ACC112 (cell line): Measurements from ENCODE around the gene MAGED2.

Experiments used
- H2AFZ ChIP-seq: fragments of 200-600 bp; sonication (generic); one replicate; pipeline ENCODE4 v1.6.0; 2017; ENCODE audit warnings: antibody characterized with exemption, low read length; ENCODE audit not compliant: unreplicated experiment
- H3K27ac ChIP-seq: fragments of 200-600 bp; sonication (generic); 2 replicates; pipeline ENCODE4 v1.5.1; 2014; ENCODE audit warnings: low read depth, mild to moderate bottlenecking, antibody characterized with exemption, low read length, moderate library complexity
- H3K27me3 ChIP-seq: fragments of 200-600 bp; sonication (generic); 2 replicates; pipeline ENCODE4 v1.6.1; 2014; ENCODE audit warnings: mild to moderate bottlenecking, antibody characterized with exemption, low read length, moderate library complexity, mixed read lengths; ENCODE audit not compliant: insufficient read depth
- H3K36me3 ChIP-seq: fragments of 200-600 bp; sonication (generic); 2 replicates; pipeline ENCODE4 v1.6.1; 2016; ENCODE audit warnings: mild to moderate bottlenecking, antibody characterized with exemption, low read length, moderate library complexity, mixed read lengths; ENCODE audit not compliant: insufficient read depth
- H3K4me1 ChIP-seq: fragments of 200-600 bp; sonication (generic); one replicate; pipeline ENCODE4 v1.6.1; 2016; ENCODE audit warnings: low read length, mixed read lengths; ENCODE audit not compliant: insufficient read depth, unreplicated experiment, control insufficient read depth
- H3K4me3 ChIP-seq: fragments of 200-600 bp; sonication (generic); 2 replicates; pipeline ENCODE4 v1.5.1; 2014; ENCODE audit warnings: mild to moderate bottlenecking, low read depth, low read length
- H3K79me2 ChIP-seq: fragments of 200-600 bp; sonication (generic); one replicate; pipeline ENCODE4 v1.6.0; 2016; ENCODE audit warnings: low read length; ENCODE audit not compliant: control insufficient read depth, unreplicated experiment, insufficient read depth

Gene MAGED2

DNA sequence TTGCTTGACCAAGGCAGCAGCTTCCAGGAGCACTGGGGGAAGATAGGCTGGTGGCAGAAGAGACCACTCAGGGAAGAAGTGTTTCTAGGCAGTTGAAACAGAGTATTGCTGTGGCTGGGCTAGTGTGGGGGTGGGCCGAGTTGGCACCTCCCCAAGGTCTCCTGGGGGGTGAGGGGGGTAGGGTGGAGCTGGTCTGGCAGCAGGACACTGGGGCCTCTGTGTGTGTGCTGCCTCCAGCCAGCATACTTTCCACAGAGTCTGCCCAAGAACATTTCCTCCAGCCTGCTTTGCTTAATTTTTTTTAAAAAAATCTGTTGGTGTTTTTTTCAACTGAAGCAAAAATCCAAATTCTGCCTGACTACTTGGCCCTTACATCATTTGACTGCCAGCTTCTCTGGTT lies 13.5 kb upstream of the MAGED2 start:
- H3K27me3 ChIP-seq, result peaks cover 16% of the 10 kb centered on the region; the same call in 1 of the 2 replicates
- no peak overlapping the region for H3K27ac ChIP-seq
- H3K4me1 ChIP-seq, result no peaks in the 10 kb centered on the region
- H3K4me3 ChIP-seq, result no peak overlapping the region
- no peak overlapping the region for H2AFZ ChIP-seq
- no peaks in the 10 kb centered on the region for H3K79me2 ChIP-seq
- no peaks in the 10 kb centered on the region for H3K36me3 ChIP-seq

DNA sequence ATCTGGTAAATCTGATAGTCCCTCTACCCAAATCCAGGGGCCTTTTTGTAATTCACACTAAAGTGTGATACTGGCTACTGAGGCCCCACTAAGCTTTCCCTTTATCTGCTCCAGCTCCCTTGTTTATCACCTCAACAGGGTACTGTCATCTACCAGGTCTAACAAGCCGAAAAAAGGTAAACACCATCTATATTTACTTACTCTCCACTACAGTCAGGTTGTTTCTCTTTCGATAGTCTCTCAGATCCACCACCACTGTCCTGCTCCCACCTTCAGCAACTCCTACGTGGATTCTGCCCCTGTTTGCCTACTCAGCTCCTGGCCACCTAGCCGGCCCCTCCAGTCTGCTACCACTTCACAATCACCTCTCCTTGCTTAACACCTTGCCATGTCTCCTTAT lies 12.8 kb upstream of the MAGED2 start:
- Histone ChIP-seq H3K27me3 (peaks cover 21% of the 10 kb centered on the region; the same call in 1 of the 2 replicates), H3K36me3 (no peaks in the 10 kb centered on the region), H3K4me3 (no peak overlapping the region), H2AFZ (no peak overlapping the region), H3K79me2 (no peaks in the 10 kb centered on the region), H3K4me1 (no peaks in the 10 kb centered on the region), H3K27ac (no peak overlapping the region)

DNA sequence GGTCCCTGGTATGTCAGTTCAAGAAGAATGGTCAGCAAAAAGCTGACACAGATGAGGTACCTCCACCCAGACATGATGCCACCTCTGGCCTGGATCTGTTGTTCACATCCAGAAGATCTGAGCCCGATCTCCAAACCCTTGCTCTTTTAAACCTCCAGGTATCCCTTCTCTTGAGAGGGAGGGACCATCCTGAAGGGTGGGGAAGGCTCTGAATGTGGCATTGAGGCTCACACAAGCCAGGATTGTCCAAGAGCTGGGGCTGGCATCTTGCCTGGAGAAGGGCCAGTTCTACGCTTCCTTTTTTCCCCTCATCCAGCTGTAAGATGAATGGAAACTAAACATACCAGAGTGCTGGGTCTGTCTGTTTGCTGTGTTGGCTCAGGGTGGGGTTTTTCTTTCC lies 9.4 kb upstream of the MAGED2 start, which contains the start of gene ITIH6:
Gene ITIH6, minus strand, starts transcription at position 119 of the 400 bp plus-strand sequence. Its CDS starts 45 bp downstream, at position 74.
- Histone ChIP-seq H3K4me1 (no peaks in the 10 kb centered on the region), H3K27me3 (peaks cover 19% of the 10 kb centered on the region; the same call in 1 of the 2 replicates), H3K79me2 (no peaks in the 10 kb centered on the region), H3K4me3 (no peak within 1 kb of the TSS), H3K36me3 (no peaks in the 10 kb centered on the region), H2AFZ (no peak within 1 kb of the TSS), H3K27ac (no peak within 1 kb of the TSS)

DNA sequence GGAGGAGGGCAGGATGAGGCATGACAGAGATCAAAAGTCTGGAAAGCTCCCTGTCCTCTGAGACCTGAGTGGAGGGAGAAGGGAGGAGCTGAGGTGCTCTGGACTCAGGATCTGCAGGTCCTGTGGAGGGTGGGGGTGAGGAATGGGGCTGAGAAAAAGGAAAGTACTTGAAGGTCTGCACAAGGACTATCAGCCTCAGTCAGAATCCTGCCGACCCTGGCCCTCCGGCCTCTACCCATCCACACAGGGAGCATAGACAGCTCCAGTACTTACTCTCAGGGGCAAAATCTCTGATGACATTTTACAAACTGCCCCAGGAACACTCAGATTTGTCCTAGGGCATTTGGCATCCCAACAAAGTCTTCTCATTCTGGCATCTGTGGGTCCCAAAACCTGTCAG lies 8.5 kb upstream of the MAGED2 start:
- no peaks in the 10 kb centered on the region for H3K36me3 ChIP-seq
- peaks cover 20% of the 10 kb centered on the region; the same call in 1 of the 2 replicates for H3K27me3 ChIP-seq
- H3K4me3 ChIP-seq, result no peak overlapping the region
- no peak overlapping the region for H3K27ac ChIP-seq
- no peak overlapping the region for H2AFZ ChIP-seq
- no peaks in the 10 kb centered on the region for H3K4me1 ChIP-seq
- H3K79me2 ChIP-seq, result no peaks in the 10 kb centered on the region

DNA sequence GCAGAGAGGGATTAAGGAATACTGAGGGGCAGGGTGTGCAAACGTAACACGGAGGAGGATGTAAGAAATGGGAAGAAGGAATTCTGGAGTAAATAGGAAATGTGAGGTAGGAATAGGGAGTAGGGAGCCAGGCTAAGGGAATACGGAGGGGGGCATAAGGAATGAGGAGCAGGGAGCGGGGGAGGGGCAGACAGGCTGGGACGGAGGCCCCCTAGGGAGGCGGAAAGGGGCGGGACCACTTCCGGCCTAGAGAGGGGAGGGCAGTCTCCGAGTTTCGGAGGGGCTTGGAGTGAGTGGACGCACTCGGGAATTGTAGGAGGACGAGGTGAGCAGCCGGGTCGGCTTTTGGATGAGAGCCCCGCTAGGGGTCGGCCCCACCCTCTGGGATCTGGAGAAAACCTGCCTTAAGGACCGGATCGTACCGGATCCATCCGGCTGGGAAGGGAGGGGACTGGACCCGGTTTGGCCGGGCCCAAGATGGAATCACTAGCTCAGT lies 612 bp downstream of the MAGED2 start:
- H2AFZ ChIP-seq, result peak overlapping the region; percentile 75
- H3K4me3 ChIP-seq, result peak overlapping the region; percentile 78
- peaks cover 7% of the 10 kb centered on the region; the same call in 1 of the 2 replicates for H3K27me3 ChIP-seq
- peaks cover 7% of the 10 kb centered on the region for H3K4me1 ChIP-seq
- peak overlapping the region; percentile 77 for H3K27ac ChIP-seq
- peaks cover 5% of the 10 kb centered on the region; the same call in 1 of the 2 replicates for H3K36me3 ChIP-seq
- H3K79me2 ChIP-seq, result peaks cover 35% of the 10 kb centered on the region

DNA sequence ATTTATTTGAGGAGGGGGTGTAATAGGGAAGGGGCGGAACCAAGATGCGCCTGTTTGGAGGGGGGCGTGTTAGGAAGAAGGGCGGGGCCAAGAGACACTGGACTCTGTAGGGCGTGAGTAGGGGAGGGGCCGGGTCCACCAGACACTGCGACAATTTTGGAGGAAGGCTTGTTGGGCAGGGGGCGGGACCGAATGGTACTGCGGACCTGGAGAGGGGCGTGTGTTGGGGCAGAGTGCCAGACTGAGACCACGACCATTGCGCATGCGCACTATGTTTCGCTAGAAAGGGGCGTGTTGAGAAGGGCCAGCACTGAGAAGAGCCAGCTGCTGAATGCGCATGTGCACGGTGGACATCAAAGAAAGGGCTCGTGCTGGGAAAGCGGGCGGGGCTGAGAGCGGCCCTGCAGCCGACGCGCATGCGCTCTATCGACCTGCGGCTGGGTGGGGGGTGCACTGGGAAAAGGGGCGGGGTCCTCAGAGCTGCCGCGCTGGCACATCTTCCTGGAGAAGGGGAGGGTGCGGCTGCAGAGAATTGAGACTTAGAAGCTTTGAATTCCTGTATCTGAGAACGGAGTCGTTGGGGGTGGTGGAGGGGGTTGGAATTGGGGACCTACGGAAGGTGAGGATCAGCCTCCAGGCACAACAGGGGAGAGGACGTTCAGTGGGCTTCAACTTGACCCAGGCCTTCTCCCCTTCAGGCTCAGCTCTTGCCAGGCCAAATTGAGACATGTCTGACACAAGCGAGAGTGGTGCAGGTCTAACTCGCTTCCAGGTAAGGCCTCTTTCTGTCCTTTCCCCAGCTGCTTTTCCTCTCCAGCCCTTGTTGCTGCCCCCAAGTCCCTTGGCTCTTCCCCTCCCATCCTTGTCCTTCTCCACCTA lies 1.3 kb downstream of the MAGED2 start:
- H3K27ac ChIP-seq, result peak overlapping the region; percentile 77

DNA sequence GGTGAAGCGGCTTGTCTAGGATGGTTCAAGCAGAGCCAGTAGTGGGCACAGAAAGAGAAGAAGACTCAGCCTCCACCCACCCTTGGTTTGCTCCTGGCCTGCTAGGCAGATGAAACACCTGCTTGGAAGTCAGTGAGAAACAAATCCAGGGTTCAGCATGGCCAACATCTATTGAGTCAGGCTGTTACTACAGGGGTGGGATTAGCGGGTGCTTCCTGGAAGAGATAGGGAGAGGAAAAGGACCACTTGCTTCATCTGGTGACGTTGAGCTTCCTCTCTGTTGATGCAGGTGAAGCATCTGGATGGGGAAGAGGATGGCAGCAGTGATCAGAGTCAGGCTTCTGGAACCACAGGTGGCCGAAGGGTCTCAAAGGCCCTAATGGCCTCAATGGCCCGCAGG lies 3.0 kb downstream of the MAGED2 start:
- peaks cover 4% of the 10 kb centered on the region; the same call in 1 of the 2 replicates for H3K27me3 ChIP-seq
- peak overlapping the region; percentile 78 for H3K4me3 ChIP-seq
- peaks cover 7% of the 10 kb centered on the region for H3K4me1 ChIP-seq
- peaks cover 35% of the 10 kb centered on the region for H3K79me2 ChIP-seq
- H3K27ac ChIP-seq, result no peak overlapping the region
- peaks cover 11% of the 10 kb centered on the region; the same call in 1 of the 2 replicates for H3K36me3 ChIP-seq
- no peak overlapping the region for H2AFZ ChIP-seq

More for the DNA sequence above, 1.3 kb downstream of the MAGED2 start:
- Histone ChIP-seq H3K36me3 (peaks cover 9% of the 10 kb centered on the region; the same call in 1 of the 2 replicates), H3K4me1 (peaks cover 7% of the 10 kb centered on the region), H3K27me3 (peaks cover 7% of the 10 kb centered on the region; the same call in 1 of the 2 replicates), H2AFZ (peak overlapping the region; percentile 60), H3K79me2 (peaks cover 35% of the 10 kb centered on the region), H3K4me3 (peak overlapping the region; percentile 78)

DNA sequence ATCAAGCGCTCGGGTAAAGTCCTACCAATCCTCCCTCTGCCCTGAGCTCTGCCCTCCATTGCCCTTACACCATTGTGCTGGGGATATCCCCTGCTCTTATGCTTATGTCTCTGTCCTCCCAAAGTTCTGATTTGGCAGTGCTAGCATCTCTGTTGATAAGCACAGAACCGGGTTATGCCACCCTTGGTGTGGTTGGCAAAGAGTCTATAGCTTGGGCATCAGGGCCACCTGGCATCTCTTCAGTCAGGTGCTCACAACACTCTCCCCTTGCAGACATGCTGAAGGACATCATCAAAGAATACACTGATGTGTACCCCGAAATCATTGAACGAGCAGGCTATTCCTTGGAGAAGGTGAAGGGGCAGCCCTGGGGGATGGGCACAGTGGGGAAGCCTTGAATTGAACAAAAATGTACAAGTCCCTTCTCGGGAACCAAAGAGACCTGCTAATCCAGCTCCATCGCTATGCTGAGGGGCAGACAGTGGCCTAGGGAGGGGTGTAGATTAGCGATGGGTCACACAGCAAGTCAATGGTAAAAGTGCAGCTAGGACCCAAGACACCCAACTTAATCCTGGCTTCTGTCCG lies 3.8 kb downstream of the MAGED2 start:
- Histone ChIP-seq H3K4me3 (peak overlapping the region; percentile 78; the same call in 1 of the 2 replicates), H3K27me3 (no peaks in the 10 kb centered on the region), H3K27ac (no peak overlapping the region), H3K79me2 (peaks cover 35% of the 10 kb centered on the region), H3K4me1 (peaks cover 7% of the 10 kb centered on the region), H3K36me3 (peaks cover 11% of the 10 kb centered on the region; the same call in 1 of the 2 replicates), H2AFZ (no peak overlapping the region)

DNA sequence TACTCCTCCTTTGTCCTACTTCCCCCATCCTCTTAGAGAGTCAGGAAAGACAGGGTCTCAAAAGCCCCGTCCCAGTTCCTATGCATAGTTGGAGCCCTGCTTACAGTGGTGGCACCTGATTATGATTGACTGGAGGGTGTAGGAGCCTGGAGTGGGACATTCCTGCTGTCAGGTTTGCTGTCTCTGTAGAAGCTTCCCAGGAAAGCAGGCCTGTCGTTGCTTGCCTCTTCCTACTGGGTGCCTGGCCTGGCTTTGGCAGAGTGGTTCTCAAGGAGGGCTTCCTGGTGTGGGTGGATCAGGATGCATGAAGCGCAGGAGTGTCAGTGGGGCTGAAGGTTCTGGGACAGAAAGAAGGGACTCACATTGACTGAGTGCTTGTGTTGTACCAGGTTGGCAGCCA lies 4.8 kb downstream of the MAGED2 start:
- Histone ChIP-seq H3K79me2 (peaks cover 35% of the 10 kb centered on the region), H2AFZ (no peak overlapping the region), H3K4me1 (peaks cover 7% of the 10 kb centered on the region), H3K36me3 (peaks cover 11% of the 10 kb centered on the region; the same call in 1 of the 2 replicates), H3K27me3 (no peaks in the 10 kb centered on the region), H3K27ac (no peak overlapping the region), H3K4me3 (no peak overlapping the region)

DNA sequence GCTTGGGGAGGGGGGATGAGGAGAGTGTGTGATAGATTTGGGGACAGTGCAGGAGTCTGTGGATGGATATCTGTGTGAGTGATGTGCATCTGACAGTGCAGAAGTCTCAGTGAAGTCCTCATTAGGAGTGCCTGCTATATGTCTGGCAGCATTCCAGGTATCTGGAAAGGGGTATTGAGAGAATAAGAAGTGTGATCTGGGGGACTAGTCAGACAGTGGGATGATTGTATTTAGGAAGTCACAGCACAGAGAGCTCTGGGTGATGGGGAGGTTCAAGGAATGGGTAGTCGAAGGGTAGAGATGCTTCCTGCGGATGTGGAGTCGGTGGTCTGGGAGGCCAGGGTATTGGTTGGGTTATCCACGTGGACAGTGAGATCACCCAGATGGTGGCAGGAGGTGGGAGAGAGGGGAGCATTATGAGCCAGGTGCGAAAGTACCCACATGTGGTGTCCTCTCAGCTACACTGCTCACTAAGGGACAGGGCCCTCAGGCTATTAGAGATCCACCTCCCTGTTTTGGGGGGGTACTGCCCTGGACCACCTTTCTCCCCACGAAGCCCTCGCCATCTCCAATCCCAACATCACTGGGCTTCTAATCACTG lies 9.8 kb downstream of the MAGED2 start:
- H3K4me1 ChIP-seq, result no peaks in the 10 kb centered on the region
- no peak overlapping the region for H3K4me3 ChIP-seq
- H3K36me3 ChIP-seq, result peaks cover 7% of the 10 kb centered on the region; the same call in 1 of the 2 replicates
- no peak overlapping the region for H2AFZ ChIP-seq
- no peak overlapping the region for H3K27ac ChIP-seq
- H3K27me3 ChIP-seq, result no peaks in the 10 kb centered on the region
- H3K79me2 ChIP-seq, result peaks cover under 1% of the 10 kb centered on the region
